Measurements from ENCODE around the gene SRGAP1. TPM values are rescaled to one million over a fixed set of nuclear protein-coding genes. Genes with fewer than 3 reads are reported as not detected.
A peak's percentile ranks its signal among the peaks of the same experiment; 100 is the strongest.

SRGAP1 gene
- total and polyA plus RNA-seq, 2 of the 4 experiments (the other 2 are of a cell fraction), result 10.0 to 10.2 TPM

- H2BK5ac ChIP-seq (ENCODE audit: low read depth, low read length, poor library complexity, severe bottlenecking), result no peak overlapping the region
- H3K27ac ChIP-seq (ENCODE audit: insufficient read depth, low read length), result no peak overlapping the region
- H3K4me1 ChIP-seq (ENCODE audit: control insufficient read depth, insufficient read depth, low read length), result peaks cover 9% of the 10 kb centered on the region; the same call in 1 of the 2 replicates
- H2BK15ac ChIP-seq (ENCODE audit: low read depth, low read length), result no peak overlapping the region
- peaks cover 11 to 63% of the 10 kb centered on the region in 2 experiments for H3K79me1 ChIP-seq (ENCODE audit: low read depth in 1 of 2, low read length in 2 of 2)
- H2AK9ac ChIP-seq (replicated peaks; ENCODE audit: low read depth, low read length, poor library complexity), result no peak overlapping the region
- H4K5ac ChIP-seq (ENCODE audit: low read depth, low read length), result no peak overlapping the region
- no peak overlapping the region for H2AFZ ChIP-seq (replicated peaks; ENCODE audit: low read length, poor library complexity)
- ChIA-PET CTCF (no interaction called here), POLR2A (ENCODE audit: unreplicated experiment) (no interaction called here)
- H2BK20ac ChIP-seq (ENCODE audit: low read depth, low read length), result no peak overlapping the region
- H3K4ac ChIP-seq (ENCODE audit: low read depth, low read length), result no peak overlapping the region
- H2BK120ac ChIP-seq (ENCODE audit: low read depth, low read length), result no peak overlapping the region
- no peak overlapping the region for H2AK5ac ChIP-seq (ENCODE audit: low read depth, low read length)
- dilution Hi-C loops (cut with HindIII; ENCODE audit: low sequenced_read_pairs, unreplicated experiment), result no loop called here
- H3K23ac ChIP-seq (ENCODE audit: low read depth, low read length), result peak overlapping the region; percentile 47; the same call in 1 of the 2 replicates
- no peak overlapping the region for H4K91ac ChIP-seq (ENCODE audit: insufficient read depth, low read depth, low read length)
- no peaks in the 10 kb centered on the region for H3K9me3 ChIP-seq (ENCODE audit: control insufficient read depth, insufficient read depth, low read length)
- ATAC-seq (ENCODE audit: low read depth), result no peak
- H3K56ac ChIP-seq (ENCODE audit: extremely low read depth, insufficient read depth, low read length), result no peak overlapping the region
- no peak overlapping the region for H3K18ac ChIP-seq (ENCODE audit: low read depth, low read length)
- DNase-seq, result no peak
- in situ Hi-C loops (cut with MboI; ENCODE audit: low sequenced_read_pairs), result no loop called here
- H4K8ac ChIP-seq (ENCODE audit: low read depth in 2 of 2, low read length in 2 of 2), result no peak overlapping the region
- H3K9ac ChIP-seq (ENCODE audit: low read depth, low read length), result no peak overlapping the region
- H4K20me1 ChIP-seq (ENCODE audit: insufficient read depth, low read length), result peaks cover 71% of the 10 kb centered on the region
- no peaks in the 10 kb centered on the region for H3K27me3 ChIP-seq (ENCODE audit: control insufficient read depth, insufficient read depth, low read length)
- H3K14ac ChIP-seq (replicated peaks; ENCODE audit: low read depth, low read length), result no peak overlapping the region
- intact Hi-C loops (cut with micrococcal nuclease), result no loop called here
- H3K4me2 ChIP-seq (ENCODE audit: low read depth, low read length), result no peak overlapping the region
- TF ChIP-seq MXI1 (IDR thresholded peaks at IDR 0.05; ENCODE audit: borderline replicate concordance, low read depth, low read length) (no peak), CTCF (conservative IDR thresholded peaks at IDR 0.05; ENCODE audit: low read depth, low read length) (no peak), MAFK (IDR thresholded peaks at IDR 0.05; ENCODE audit: low read depth, low read length) (no peak), POLR2A (IDR thresholded peaks at IDR 0.05; ENCODE audit: low read depth, low read length) (no peak), SMC3 (IDR thresholded peaks at IDR 0.05; ENCODE audit: low read depth, low read length) (no peak), FOS (IDR thresholded peaks at IDR 0.05; ENCODE audit: low read depth, low read length) (no peak)
- no TSS peak for BruUV-seq (replicated peaks)
- H3K4me3 ChIP-seq (ENCODE audit: insufficient read depth, low read depth, low read length), result no peak overlapping the region
- H3K36me3 ChIP-seq (ENCODE audit: control insufficient read depth, insufficient read depth, low read length), result 0 out of 2 replicates have a peak, but pooled peaks cover 3% of the 10 kb centered on the region
- H3K9me1 ChIP-seq (ENCODE audit: insufficient read depth, low read length), result peaks cover 10% of the 10 kb centered on the region
Observed at GRCh38 chr12:63895841-63896240, 51.3 kb downstream of the SRGAP1 start.
